KMS-11 (cell line): ENCODE results near the gene SMC1A.
"Not testable (repeated sequence)": the region's sequence is repeated elsewhere in the genome, so short reads cannot be mapped to it uniquely, and the experiment has no call there.

Experiments
- H2AFZ ChIP-seq: fragments of 200-600 bp; sonication (generic); 2 replicates; pipeline ENCODE4 v1.6.1; 2016; ENCODE audit warnings: antibody characterized with exemption, mixed run types, low read depth
- H3K27ac ChIP-seq: fragments of 200-600 bp; sonication (generic); 2 replicates; pipeline ENCODE4 v1.6.1; 2016; ENCODE audit warnings: mild to moderate bottlenecking, mixed run types
- H3K27me3 ChIP-seq: fragments of 200-600 bp; sonication (generic); 2 replicates; pipeline ENCODE4 v1.6.1; 2017; ENCODE audit warnings: mild to moderate bottlenecking, low read depth, mixed run types, moderate library complexity; ENCODE audit not compliant: insufficient read depth
- H3K36me3 ChIP-seq: fragments of 200-600 bp; sonication (generic); 2 replicates; pipeline ENCODE4 v1.6.1; 2017; ENCODE audit warnings: mild to moderate bottlenecking, mixed run types; ENCODE audit not compliant: insufficient read depth
- H3K4me1 ChIP-seq: fragments of 200-600 bp; sonication (generic); 2 replicates; pipeline ENCODE4 v1.6.1; 2016; ENCODE audit warnings: mild to moderate bottlenecking, low read depth, mixed run types; ENCODE audit not compliant: poor library complexity, severe bottlenecking
- H3K4me2 ChIP-seq: fragments of 200-600 bp; sonication (generic); 2 replicates; pipeline ENCODE4 v1.7.0; 2016; ENCODE audit warnings: mild to moderate bottlenecking, mixed run types
- H3K4me3 ChIP-seq: fragments of 200-600 bp; sonication (generic); IDR thresholded peaks from 2 replicates; pipeline ENCODE4 v1.6.1; 2017; ENCODE audit warnings: low read depth, low read length, mixed read lengths; ENCODE audit not compliant: insufficient read depth
- H3K79me2 ChIP-seq: fragments of 200-600 bp; sonication (generic); 2 replicates; pipeline ENCODE4 v1.6.1; 2016; ENCODE audit warnings: low read depth, mixed run types; ENCODE audit not compliant: insufficient read depth
- H3K9ac ChIP-seq: fragments of 200-600 bp; sonication (generic); 2 replicates; pipeline ENCODE4 v1.6.1; 2016; ENCODE audit warnings: mild to moderate bottlenecking, mixed run types
- H4K20me1 ChIP-seq: fragments of 200-600 bp; sonication (generic); 2 replicates; pipeline ENCODE4 v1.6.1; 2016; ENCODE audit warnings: mild to moderate bottlenecking, mixed run types; ENCODE audit not compliant: insufficient read depth
- CTCF ChIP-seq: fragments of 200-600 bp; sonication (generic); conservative IDR thresholded peaks from 2 replicates; pipeline ENCODE4 v1.6.1; 2017; ENCODE audit warnings: low read depth, mild to moderate bottlenecking, antibody characterized with exemption, low read length, moderate library complexity, mixed read lengths

SMC1A gene

GRCh38 chrX:53422086-53422860 lies at the start of gene SMC1A:
SMC1A (minus strand) TSS chrX:53422654; CDS start chrX:53422600, 54 bp downstream.
- Histone ChIP-seq H3K27me3 (no peaks in the 10 kb centered on the region), H2AFZ (peak within 1 kb of the TSS; percentile 64), H3K79me2 (peaks cover 49% of the 10 kb centered on the region), H3K27ac (peak within 1 kb of the TSS; percentile 95), H4K20me1 (0 out of 2 replicates have a peak, but pooled peaks cover 14% of the 10 kb centered on the region), H3K36me3 (no peaks in the 10 kb centered on the region), H3K4me3 (no peak within 1 kb of the TSS), H3K4me1 (peaks cover 18% of the 10 kb centered on the region), H3K4me2 (peak within 1 kb of the TSS; percentile 88), H3K9ac (peak within 1 kb of the TSS; percentile 97)
- TF ChIP-seq CTCF, result no peak

- no peak for TF ChIP-seq CTCF
- no peaks in the 10 kb centered on the region for H3K79me2 ChIP-seq
Observed at GRCh38 chrX:53471346-53471745, 48.9 kb upstream of the SMC1A start.

GRCh38 chrX:53468659-53469058 lies 46.2 kb upstream of the SMC1A start:
- H4K20me1 ChIP-seq, H3K4me2 ChIP-seq, H2AFZ ChIP-seq, H3K27ac ChIP-seq, H3K9ac ChIP-seq, H3K36me3 ChIP-seq, H3K4me3 ChIP-seq, H3K4me1 ChIP-seq, H3K79me2 ChIP-seq, H3K27me3 ChIP-seq: not testable (repeated sequence)

More at GRCh38 chrX:53471346-53471745, 48.9 kb upstream of the SMC1A start:
- Histone ChIP-seq H3K27me3 (no peaks in the 10 kb centered on the region), H3K27ac (no peak overlapping the region), H3K4me2 (no peak overlapping the region), H3K4me1 (no peaks in the 10 kb centered on the region), H2AFZ (no peak overlapping the region), H4K20me1 (no peaks in the 10 kb centered on the region), H3K4me3 (no peak overlapping the region), H3K36me3 (no peaks in the 10 kb centered on the region), H3K9ac (no peak overlapping the region)

- no peak for TF ChIP-seq CTCF
- no peaks in the 10 kb centered on the region for H3K4me1 ChIP-seq
- H3K9ac ChIP-seq, result no peak overlapping the region
- no peaks in the 10 kb centered on the region for H3K79me2 ChIP-seq
- H4K20me1 ChIP-seq, result no peaks in the 10 kb centered on the region
- no peak overlapping the region for H3K4me3 ChIP-seq
- no peak overlapping the region for H2AFZ ChIP-seq
- H3K27me3 ChIP-seq, result no peaks in the 10 kb centered on the region
- no peak overlapping the region for H3K4me2 ChIP-seq
- H3K27ac ChIP-seq, result no peak overlapping the region
- no peaks in the 10 kb centered on the region for H3K36me3 ChIP-seq
Observed at GRCh38 chrX:53458082-53458481, 35.6 kb upstream of the SMC1A start.

- no peak for TF ChIP-seq CTCF
- Histone ChIP-seq H3K9ac (no peak overlapping the region), H3K4me1 (no peaks in the 10 kb centered on the region), H3K27me3 (no peaks in the 10 kb centered on the region), H4K20me1 (no peaks in the 10 kb centered on the region), H2AFZ (no peak overlapping the region), H3K4me3 (no peak overlapping the region), H3K79me2 (no peaks in the 10 kb centered on the region), H3K36me3 (no peaks in the 10 kb centered on the region), H3K27ac (no peak overlapping the region), H3K4me2 (no peak overlapping the region)
Observed at GRCh38 chrX:53456254-53456653, 33.8 kb upstream of the SMC1A start.
